WTC11 (cell line): ENCODE data around the gene MORC4. TPM values are rescaled to one million over a fixed set of nuclear protein-coding genes. Genes with fewer than 3 reads are reported as not detected.

Experiments
- ATAC-seq: fragments of 200-7000 bp; cut with Tn5 transposase; 2 replicates; pipeline ENCODE4 v1.10.0; 2021; ENCODE audit warnings: mild to moderate bottlenecking, moderate library complexity
- CTCF ChIA-PET: fragments of 300-600 bp; sonication (Branson Sonifier 250); formaldehyde crosslinking; loops from one replicate; lab custom pipeline; 2021; ENCODE audit warnings: antibody characterized with exemption; lab: Charles Lee
- POLR2A ChIA-PET: fragments of 350-600 bp; sonication (Branson Sonifier 250); formaldehyde crosslinking; loops from one replicate; lab custom pipeline; 2021; ENCODE audit warnings: antibody characterized with exemption; lab: Charles Lee
- DNase-seq: peaks from one replicate; pipeline ENCODE4 v3.0.0; 2021; ENCODE audit warnings: low spot score
- H3K27ac Mint-ChIP-seq: 2 replicates; pipeline ENCODE4 v1.8.0; 2021; ENCODE audit warnings: mixed read lengths
- H3K27me3 Mint-ChIP-seq: 2 replicates; pipeline ENCODE4 v1.8.0; 2021; ENCODE audit warnings: low read depth, mild to moderate bottlenecking, moderate library complexity, mixed read lengths
- H3K36me3 Mint-ChIP-seq: 2 replicates; pipeline ENCODE4 v1.8.0; 2021; ENCODE audit warnings: mixed read lengths
- H3K4me1 Mint-ChIP-seq: 2 replicates; pipeline ENCODE4 v1.8.0; 2022; ENCODE audit warnings: mixed read lengths
- H3K4me3 Mint-ChIP-seq: 2 replicates; pipeline ENCODE4 v1.8.0; 2021; ENCODE audit warnings: mild to moderate bottlenecking, moderate library complexity, mixed read lengths
- H3K9me3 Mint-ChIP-seq: 2 replicates; pipeline ENCODE4 v1.8.0; 2021; ENCODE audit warnings: mixed read lengths
- ATF1 ChIP-seq: sonication (generic); formaldehyde crosslinking; IDR thresholded peaks from 2 replicates; pipeline ENCODE4 v1.8.1; 2023; ENCODE audit warnings: mild to moderate bottlenecking, moderate library complexity, missing genetic modification reagents
- EMX1 ChIP-seq: fragments of 250-450 bp; sonication (Bioruptor Pico); IDR thresholded peaks from 2 replicates; pipeline ENCODE4 v1.8.0; 2021; ENCODE audit warnings: mild to moderate bottlenecking
- FOXP4 ChIP-seq: sonication (generic); formaldehyde crosslinking; IDR thresholded peaks from 2 replicates; pipeline ENCODE4 v1.8.0; 2022; ENCODE audit warnings: mild to moderate bottlenecking, missing genetic modification reagents
- GRHL2 ChIP-seq: fragments of 250-450 bp; sonication (Bioruptor Pico); IDR thresholded peaks from 2 replicates; pipeline ENCODE4 v1.8.0; 2022; ENCODE audit warnings: mild to moderate bottlenecking, moderate library complexity; ENCODE audit not compliant: insufficient replicate concordance, severe bottlenecking
- MLX ChIP-seq: sonication (generic); formaldehyde crosslinking; IDR thresholded peaks from 2 replicates; pipeline ENCODE4 v1.8.1; 2023; ENCODE audit warnings: mild to moderate bottlenecking, missing genetic modification reagents, moderate library complexity
- NFATC4 ChIP-seq: fragments of 250-450 bp; sonication (Bioruptor Pico); IDR thresholded peaks from 2 replicates; pipeline ENCODE4 v1.9.0; 2021; ENCODE audit warnings: mild to moderate bottlenecking
- NFE2L1 ChIP-seq: sonication (generic); formaldehyde crosslinking; IDR thresholded peaks from 2 replicates; pipeline ENCODE4 v1.8.1; 2023; ENCODE audit warnings: missing genetic modification reagents
- NFYB ChIP-seq: sonication (generic); formaldehyde crosslinking; conservative IDR thresholded peaks from 2 replicates; pipeline ENCODE4 v1.8.0; 2022; ENCODE audit warnings: low read depth, missing genetic modification reagents
- OVOL2 ChIP-seq: fragments of 250-450 bp; sonication (Bioruptor Pico); IDR thresholded peaks from 2 replicates; pipeline ENCODE4 v1.9.0; 2021; ENCODE audit warnings: mild to moderate bottlenecking, borderline replicate concordance
- PRRX2 ChIP-seq: fragments of 250-450 bp; sonication (Bioruptor Pico); IDR thresholded peaks from 2 replicates; pipeline ENCODE4 v1.8.0; 2021; ENCODE audit warnings: mild to moderate bottlenecking
- SMAD3 ChIP-seq: sonication (generic); formaldehyde crosslinking; IDR thresholded peaks from 2 replicates; pipeline ENCODE4 v1.8.0; 2022; ENCODE audit warnings: missing genetic modification reagents, mild to moderate bottlenecking, borderline replicate concordance
- TEAD4 ChIP-seq: sonication (generic); formaldehyde crosslinking; IDR thresholded peaks from 2 replicates; pipeline ENCODE4 v1.8.0; 2022; ENCODE audit warnings: mild to moderate bottlenecking, missing genetic modification reagents
- USF2 ChIP-seq: sonication (generic); formaldehyde crosslinking; IDR thresholded peaks from 2 replicates; pipeline ENCODE4 v1.8.1; 2023; ENCODE audit warnings: mild to moderate bottlenecking, missing genetic modification reagents, moderate library complexity
- ZNF121 ChIP-seq: sonication (generic); formaldehyde crosslinking; IDR thresholded peaks from 2 replicates; pipeline ENCODE4 v1.8.0; 2023; ENCODE audit warnings: missing genetic modification reagents
- ZNF425 ChIP-seq: fragments of 250-450 bp; sonication (Bioruptor Pico); conservative IDR thresholded peaks from 2 replicates; pipeline ENCODE4 v1.9.0; 2021; ENCODE audit warnings: mild to moderate bottlenecking
- ZNF671 ChIP-seq: fragments of 250-450 bp; sonication (Bioruptor Pico); IDR thresholded peaks from 2 replicates; pipeline ENCODE4 v1.8.0; 2021; ENCODE audit warnings: mild to moderate bottlenecking
- ZSCAN18 ChIP-seq: fragments of 250-450 bp; sonication (Bioruptor Pico); IDR thresholded peaks from 2 replicates; pipeline ENCODE4 v2.1.2; 2022; ENCODE audit warnings: mild to moderate bottlenecking, moderate library complexity
- total RNA-seq: library from RNA; stranded (reverse); gene quantifications from 3 replicates; pipeline ENCODE4 v1.2.3, GENCODE V29; 2021
- TF ChIP-seq, protein P1 (sequence below): sonication (generic); formaldehyde crosslinking; IDR thresholded peaks from 2 replicates; pipeline ENCODE4 v1.8.1; 2023; ENCODE audit warnings: mild to moderate bottlenecking, missing genetic modification reagents
- TF ChIP-seq, protein P2 (sequence below): sonication (generic); formaldehyde crosslinking; IDR thresholded peaks from 2 replicates; pipeline ENCODE4 v1.8.0; 2022; ENCODE audit warnings: mild to moderate bottlenecking, missing genetic modification reagents
- TF ChIP-seq, protein P3 (sequence below): fragments of 250-450 bp; sonication (Bioruptor Pico); IDR thresholded peaks from 2 replicates; pipeline ENCODE4 v1.9.0; 2021; ENCODE audit warnings: mild to moderate bottlenecking
- TF ChIP-seq, protein P4 (sequence below): fragments of 200-600 bp; IDR thresholded peaks from 2 replicates; pipeline ENCODE4 v1.8.0; 2022; ENCODE audit warnings: antibody characterized with exemption

Gene MORC4
- total RNA-seq, 1 experiment from 2014 or later = 4.6 TPM

DNA sequence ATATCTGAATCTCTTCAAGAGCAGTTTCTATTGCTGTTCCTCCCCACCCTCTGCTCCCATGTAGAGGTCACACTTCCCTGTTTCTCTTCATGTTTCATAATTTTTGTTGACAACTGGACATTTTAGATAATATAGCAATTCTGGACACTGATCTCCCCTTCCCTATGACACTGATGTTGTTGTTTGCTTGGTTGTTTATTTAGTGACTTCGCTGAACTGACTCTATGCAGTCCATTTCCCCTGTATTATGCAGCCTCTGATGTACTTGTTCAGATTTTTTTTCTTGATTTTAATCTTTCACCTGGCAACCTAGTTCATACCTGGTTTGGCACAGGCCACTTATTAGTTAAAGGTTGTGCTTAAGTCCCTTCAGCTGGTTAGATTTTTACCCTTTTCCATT lies 50.6 kb downstream of the MORC4 start (continued):
- no peak for TF ChIP-seq FOXP4 (CRISPR knock-in tag)
- TF ChIP-seq MLX (CRISPR knock-in tag) = no peak
- no peak for TF ChIP-seq NFATC4 (CRISPR knock-in tag)
- no peak for TF ChIP-seq ZNF425
- TF ChIP-seq NFE2L1 (CRISPR knock-in tag) = no peak

- POLR2A ChIA-PET = no interaction called here
- Mint-ChIP-seq H3K27ac (no peak overlapping the region), H3K4me1 (no peaks in the 10 kb centered on the region), H3K27me3 (no peaks in the 10 kb centered on the region), H3K36me3 (no peaks in the 10 kb centered on the region), H3K4me3 (no peak overlapping the region), H3K9me3 (no peaks in the 10 kb centered on the region)
- DNase-seq (no peak), ATAC-seq (no peak)
- CTCF ChIA-PET = no interaction called here
- TF ChIP-seq, protein P1, sequence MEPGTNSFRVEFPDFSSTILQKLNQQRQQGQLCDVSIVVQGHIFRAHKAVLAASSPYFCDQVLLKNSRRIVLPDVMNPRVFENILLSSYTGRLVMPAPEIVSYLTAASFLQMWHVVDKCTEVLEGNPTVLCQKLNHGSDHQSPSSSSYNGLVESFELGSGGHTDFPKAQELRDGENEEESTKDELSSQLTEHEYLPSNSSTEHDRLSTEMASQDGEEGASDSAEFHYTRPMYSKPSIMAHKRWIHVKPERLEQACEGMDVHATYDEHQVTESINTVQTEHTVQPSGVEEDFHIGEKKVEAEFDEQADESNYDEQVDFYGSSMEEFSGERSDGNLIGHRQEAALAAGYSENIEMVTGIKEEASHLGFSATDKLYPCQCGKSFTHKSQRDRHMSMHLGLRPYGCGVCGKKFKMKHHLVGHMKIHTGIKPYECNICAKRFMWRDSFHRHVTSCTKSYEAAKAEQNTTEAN (CRISPR knock-in tag) = no peak
- no peak for TF ChIP-seq USF2 (CRISPR knock-in tag)
- TF ChIP-seq GRHL2 (CRISPR knock-in tag) = no peak
- no peak for TF ChIP-seq ZNF121 (CRISPR knock-in tag)
- TF ChIP-seq ZSCAN18 (CRISPR knock-in tag) = no peak
- no peak for TF ChIP-seq EMX1 (CRISPR knock-in tag)
- no peak for TF ChIP-seq PRRX2 (CRISPR knock-in tag)
- TF ChIP-seq, protein P2, sequence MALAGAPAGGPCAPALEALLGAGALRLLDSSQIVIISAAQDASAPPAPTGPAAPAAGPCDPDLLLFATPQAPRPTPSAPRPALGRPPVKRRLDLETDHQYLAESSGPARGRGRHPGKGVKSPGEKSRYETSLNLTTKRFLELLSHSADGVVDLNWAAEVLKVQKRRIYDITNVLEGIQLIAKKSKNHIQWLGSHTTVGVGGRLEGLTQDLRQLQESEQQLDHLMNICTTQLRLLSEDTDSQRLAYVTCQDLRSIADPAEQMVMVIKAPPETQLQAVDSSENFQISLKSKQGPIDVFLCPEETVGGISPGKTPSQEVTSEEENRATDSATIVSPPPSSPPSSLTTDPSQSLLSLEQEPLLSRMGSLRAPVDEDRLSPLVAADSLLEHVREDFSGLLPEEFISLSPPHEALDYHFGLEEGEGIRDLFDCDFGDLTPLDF (CRISPR knock-in tag) = no peak
- TF ChIP-seq, protein P3, sequence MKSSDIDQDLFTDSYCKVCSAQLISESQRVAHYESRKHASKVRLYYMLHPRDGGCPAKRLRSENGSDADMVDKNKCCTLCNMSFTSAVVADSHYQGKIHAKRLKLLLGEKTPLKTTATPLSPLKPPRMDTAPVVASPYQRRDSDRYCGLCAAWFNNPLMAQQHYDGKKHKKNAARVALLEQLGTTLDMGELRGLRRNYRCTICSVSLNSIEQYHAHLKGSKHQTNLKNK (CRISPR knock-in tag) = no peak
- TF ChIP-seq, protein P4, sequence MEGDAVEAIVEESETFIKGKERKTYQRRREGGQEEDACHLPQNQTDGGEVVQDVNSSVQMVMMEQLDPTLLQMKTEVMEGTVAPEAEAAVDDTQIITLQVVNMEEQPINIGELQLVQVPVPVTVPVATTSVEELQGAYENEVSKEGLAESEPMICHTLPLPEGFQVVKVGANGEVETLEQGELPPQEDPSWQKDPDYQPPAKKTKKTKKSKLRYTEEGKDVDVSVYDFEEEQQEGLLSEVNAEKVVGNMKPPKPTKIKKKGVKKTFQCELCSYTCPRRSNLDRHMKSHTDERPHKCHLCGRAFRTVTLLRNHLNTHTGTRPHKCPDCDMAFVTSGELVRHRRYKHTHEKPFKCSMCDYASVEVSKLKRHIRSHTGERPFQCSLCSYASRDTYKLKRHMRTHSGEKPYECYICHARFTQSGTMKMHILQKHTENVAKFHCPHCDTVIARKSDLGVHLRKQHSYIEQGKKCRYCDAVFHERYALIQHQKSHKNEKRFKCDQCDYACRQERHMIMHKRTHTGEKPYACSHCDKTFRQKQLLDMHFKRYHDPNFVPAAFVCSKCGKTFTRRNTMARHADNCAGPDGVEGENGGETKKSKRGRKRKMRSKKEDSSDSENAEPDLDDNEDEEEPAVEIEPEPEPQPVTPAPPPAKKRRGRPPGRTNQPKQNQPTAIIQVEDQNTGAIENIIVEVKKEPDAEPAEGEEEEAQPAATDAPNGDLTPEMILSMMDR = no peak
- no peak for TF ChIP-seq NFYB (CRISPR knock-in tag)
- no peak for TF ChIP-seq ZNF425
- TF ChIP-seq OVOL2 (CRISPR knock-in tag) = no peak
- TF ChIP-seq ATF1 (CRISPR knock-in tag) = no peak
- no peak for TF ChIP-seq ZNF671 (CRISPR knock-in tag)
- no peak for TF ChIP-seq TEAD4
- TF ChIP-seq SMAD3 (CRISPR knock-in tag) = no peak
Measured at GRCh38 chrX:106948641-106949040, 51.4 kb downstream of the MORC4 start.
